Neural progenitor cell (in vitro differentiated cells): ENCODE measurements around the gene BCL7A. TPM values are rescaled to one million over a fixed set of nuclear protein-coding genes. Genes with fewer than 3 reads are reported as not detected.

Experiments used
- DNase-seq: peaks from one replicate; pipeline ENCODE4 v3.0.0-alpha.2; 2016; ENCODE audit warnings: low spot score
- H2AFZ ChIP-seq: fragments of 200-600 bp; sonication (generic); replicated peaks from 2 replicates; pipeline ENCODE4 v1.6.1; 2016; ENCODE audit warnings: antibody characterized with exemption
- H3F3A ChIP-seq: fragments of 200-600 bp; sonication (generic); 2 replicates; pipeline ENCODE4 v1.6.1; 2016; ENCODE audit warnings: antibody characterized with exemption, low read depth
- H3K27ac ChIP-seq: fragments of 200-600 bp; sonication (generic); 2 replicates; pipeline ENCODE4 v1.5.1; 2016; ENCODE audit warnings: mild to moderate bottlenecking
- H3K27me3 ChIP-seq: fragments of 200-600 bp; sonication (generic); 2 replicates; pipeline ENCODE4 v1.6.1; 2016; ENCODE audit warnings: mild to moderate bottlenecking, moderate library complexity
- H3K36me3 ChIP-seq: fragments of 200-600 bp; sonication (generic); 2 replicates; pipeline ENCODE4 v1.5.1; 2016
- H3K4me1 ChIP-seq: fragments of 200-600 bp; sonication (generic); 2 replicates; pipeline ENCODE4 v1.6.1; 2016; ENCODE audit warnings: mixed run types
- H3K4me2 ChIP-seq: fragments of 200-600 bp; sonication (generic); 2 replicates; pipeline ENCODE4 v1.6.1; 2016
- H3K4me3 ChIP-seq: fragments of 200-600 bp; sonication (generic); 2 replicates; pipeline ENCODE4 v1.5.1; 2016
- H3K79me2 ChIP-seq: fragments of 200-600 bp; sonication (generic); 2 replicates; pipeline ENCODE4 v1.6.1; 2016; ENCODE audit warnings: low read depth
- H3K9ac ChIP-seq: fragments of 200-600 bp; sonication (generic); 2 replicates; pipeline ENCODE4 v1.6.1; 2016
- H3K9me3 ChIP-seq: fragments of 200-600 bp; sonication (generic); 2 replicates; pipeline ENCODE4 v1.5.1; 2016; ENCODE audit warnings: low read depth
- H4K20me1 ChIP-seq: fragments of 200-600 bp; sonication (generic); 2 replicates; pipeline ENCODE4 v1.6.1; 2016; ENCODE audit warnings: low read depth
- H3K27ac Mint-ChIP-seq: 3 replicates; pipeline ENCODE4 v1.8.0; 2021; ENCODE audit warnings: mixed read lengths
- H3K27me3 Mint-ChIP-seq: 2 replicates; pipeline ENCODE4 v1.8.0; 2022; ENCODE audit warnings: low read depth, mild to moderate bottlenecking, inconsistent platforms, moderate library complexity, mixed read lengths; ENCODE audit not compliant: insufficient read depth
- H3K36me3 Mint-ChIP-seq: 3 replicates; pipeline ENCODE4 v1.8.0; 2021; ENCODE audit warnings: mixed read lengths
- H3K4me1 Mint-ChIP-seq: 3 replicates; pipeline ENCODE4 v1.8.0; 2021; ENCODE audit warnings: mixed read lengths
- H3K4me3 Mint-ChIP-seq: 3 replicates; pipeline ENCODE4 v1.8.0; 2021; ENCODE audit warnings: mild to moderate bottlenecking, moderate library complexity, mixed read lengths
- H3K9me3 Mint-ChIP-seq: 3 replicates; pipeline ENCODE4 v1.8.0; 2020; ENCODE audit warnings: mixed read lengths
- EZH2 ChIP-seq: fragments of 200-600 bp; sonication (generic); IDR thresholded peaks from 2 replicates; pipeline ENCODE4 v1.6.1; 2017; ENCODE audit warnings: antibody characterized with exemption, mild to moderate bottlenecking, moderate library complexity
- EZH2phosphoT487 ChIP-seq: fragments of 200-600 bp; sonication (generic); IDR thresholded peaks from 2 replicates; pipeline ENCODE4 v1.6.1; 2017; ENCODE audit warnings: antibody characterized with exemption
- total RNA-seq: library from RNA; depleted of rRNA; stranded (reverse); fragments of >200 nt; gene quantifications from 2 replicates; pipeline ENCODE4 v1.2.3, GENCODE V29; 2015; ENCODE audit warnings: low replicate concordance
- TF ChIP-seq, protein P1 (sequence below): fragments of 200-600 bp; sonication (generic); IDR thresholded peaks from 2 replicates; pipeline ENCODE4 v1.5.1; 2017; ENCODE audit warnings: antibody characterized with exemption, mild to moderate bottlenecking

BCL7A gene
- total RNA-seq, 1 donor from 2014 or later: 22.1 TPM

DNA sequence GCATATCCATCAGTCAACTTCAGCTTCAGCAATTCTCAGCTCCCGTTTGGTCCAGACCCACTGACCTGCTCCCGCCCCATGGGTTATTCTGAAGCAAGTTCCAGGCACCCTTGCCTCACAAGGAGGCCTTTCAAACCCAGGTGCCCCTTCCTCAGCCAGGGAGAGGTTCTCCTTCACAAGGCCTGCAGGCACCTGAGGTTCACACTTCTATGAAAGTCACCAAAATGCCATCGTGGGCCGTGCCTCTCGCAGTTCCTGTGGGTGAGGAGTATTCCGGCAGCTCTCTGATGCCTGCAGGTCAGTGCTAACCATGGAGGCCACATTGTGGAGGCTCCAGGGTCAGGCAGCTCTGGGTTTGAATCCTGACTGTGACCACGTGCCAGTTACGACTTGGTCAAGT is 40.2 kb upstream of the BCL7A start:
- no peak overlapping the region for H3K4me3 Mint-ChIP-seq
- no peaks in the 10 kb centered on the region for H3K36me3 Mint-ChIP-seq
- H3K4me2 ChIP-seq: no peak overlapping the region
- H3K27me3 Mint-ChIP-seq: peaks cover 4% of the 10 kb centered on the region
- H2AFZ ChIP-seq: no peak overlapping the region
- no peak overlapping the region for H3K4me3 ChIP-seq
- no peak overlapping the region for H3K27ac Mint-ChIP-seq
- H3K79me2 ChIP-seq: no peaks in the 10 kb centered on the region
- peaks cover 6% of the 10 kb centered on the region for H3K4me1 ChIP-seq
- no peak overlapping the region for H3K9ac ChIP-seq
- H3K4me1 Mint-ChIP-seq: peaks cover 13% of the 10 kb centered on the region
- TF ChIP-seq, protein P1, sequence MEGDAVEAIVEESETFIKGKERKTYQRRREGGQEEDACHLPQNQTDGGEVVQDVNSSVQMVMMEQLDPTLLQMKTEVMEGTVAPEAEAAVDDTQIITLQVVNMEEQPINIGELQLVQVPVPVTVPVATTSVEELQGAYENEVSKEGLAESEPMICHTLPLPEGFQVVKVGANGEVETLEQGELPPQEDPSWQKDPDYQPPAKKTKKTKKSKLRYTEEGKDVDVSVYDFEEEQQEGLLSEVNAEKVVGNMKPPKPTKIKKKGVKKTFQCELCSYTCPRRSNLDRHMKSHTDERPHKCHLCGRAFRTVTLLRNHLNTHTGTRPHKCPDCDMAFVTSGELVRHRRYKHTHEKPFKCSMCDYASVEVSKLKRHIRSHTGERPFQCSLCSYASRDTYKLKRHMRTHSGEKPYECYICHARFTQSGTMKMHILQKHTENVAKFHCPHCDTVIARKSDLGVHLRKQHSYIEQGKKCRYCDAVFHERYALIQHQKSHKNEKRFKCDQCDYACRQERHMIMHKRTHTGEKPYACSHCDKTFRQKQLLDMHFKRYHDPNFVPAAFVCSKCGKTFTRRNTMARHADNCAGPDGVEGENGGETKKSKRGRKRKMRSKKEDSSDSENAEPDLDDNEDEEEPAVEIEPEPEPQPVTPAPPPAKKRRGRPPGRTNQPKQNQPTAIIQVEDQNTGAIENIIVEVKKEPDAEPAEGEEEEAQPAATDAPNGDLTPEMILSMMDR: no peak
- no peak for TF ChIP-seq EZH2phosphoT487
- TF ChIP-seq EZH2: no peak
- H3K9me3 Mint-ChIP-seq: no peaks in the 10 kb centered on the region
- no peak overlapping the region for H3K27ac ChIP-seq
- no peaks in the 10 kb centered on the region for H3K9me3 ChIP-seq
- H3F3A ChIP-seq: no peaks in the 10 kb centered on the region
- no peaks in the 10 kb centered on the region for H4K20me1 ChIP-seq
- no peaks in the 10 kb centered on the region for H3K36me3 ChIP-seq
- DNase-seq: no peak
- H3K27me3 ChIP-seq: no peaks in the 10 kb centered on the region

DNA sequence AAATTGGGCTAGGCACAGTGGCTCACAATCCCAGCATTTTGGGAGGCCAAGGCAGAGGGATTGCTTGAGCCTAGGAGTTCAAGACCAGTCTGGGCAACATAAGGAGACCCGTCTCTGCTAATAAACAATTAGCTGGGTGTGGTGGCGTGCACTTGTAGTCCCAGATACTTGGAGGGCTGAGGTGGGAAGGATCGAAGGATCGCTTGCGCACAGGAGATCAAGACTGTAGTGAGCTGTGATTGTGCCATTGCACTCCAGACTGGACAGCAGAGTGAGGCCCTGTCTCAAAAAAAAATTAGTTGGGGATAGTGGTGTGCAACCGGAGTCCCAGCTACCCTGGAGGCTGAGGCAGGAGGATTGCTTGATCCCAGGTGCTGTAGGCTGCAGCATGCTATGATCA is 38.7 kb upstream of the BCL7A start:
- H3K9me3 ChIP-seq: no peaks in the 10 kb centered on the region
- no peak overlapping the region for H3K4me3 ChIP-seq
- peaks cover 4% of the 10 kb centered on the region for H3K27me3 Mint-ChIP-seq
- no peaks in the 10 kb centered on the region for H3K9me3 Mint-ChIP-seq
- no peak for DNase-seq
- no peak overlapping the region for H3K9ac ChIP-seq
- no peak overlapping the region for H3K4me3 Mint-ChIP-seq
- H3K4me1 ChIP-seq: peaks cover 6% of the 10 kb centered on the region
- no peak overlapping the region for H3K27ac ChIP-seq
- TF ChIP-seq, protein P1: no peak
- no peak for TF ChIP-seq EZH2
- TF ChIP-seq EZH2phosphoT487: no peak
- H3F3A ChIP-seq: no peaks in the 10 kb centered on the region
- peaks cover 13% of the 10 kb centered on the region for H3K4me1 Mint-ChIP-seq
- no peaks in the 10 kb centered on the region for H3K36me3 Mint-ChIP-seq
- H4K20me1 ChIP-seq: no peaks in the 10 kb centered on the region
- H3K36me3 ChIP-seq: no peaks in the 10 kb centered on the region
- H2AFZ ChIP-seq: no peak overlapping the region
- H3K79me2 ChIP-seq: no peaks in the 10 kb centered on the region
- H3K4me2 ChIP-seq: no peak overlapping the region
- no peak overlapping the region for H3K27ac Mint-ChIP-seq
- H3K27me3 ChIP-seq: no peaks in the 10 kb centered on the region

DNA sequence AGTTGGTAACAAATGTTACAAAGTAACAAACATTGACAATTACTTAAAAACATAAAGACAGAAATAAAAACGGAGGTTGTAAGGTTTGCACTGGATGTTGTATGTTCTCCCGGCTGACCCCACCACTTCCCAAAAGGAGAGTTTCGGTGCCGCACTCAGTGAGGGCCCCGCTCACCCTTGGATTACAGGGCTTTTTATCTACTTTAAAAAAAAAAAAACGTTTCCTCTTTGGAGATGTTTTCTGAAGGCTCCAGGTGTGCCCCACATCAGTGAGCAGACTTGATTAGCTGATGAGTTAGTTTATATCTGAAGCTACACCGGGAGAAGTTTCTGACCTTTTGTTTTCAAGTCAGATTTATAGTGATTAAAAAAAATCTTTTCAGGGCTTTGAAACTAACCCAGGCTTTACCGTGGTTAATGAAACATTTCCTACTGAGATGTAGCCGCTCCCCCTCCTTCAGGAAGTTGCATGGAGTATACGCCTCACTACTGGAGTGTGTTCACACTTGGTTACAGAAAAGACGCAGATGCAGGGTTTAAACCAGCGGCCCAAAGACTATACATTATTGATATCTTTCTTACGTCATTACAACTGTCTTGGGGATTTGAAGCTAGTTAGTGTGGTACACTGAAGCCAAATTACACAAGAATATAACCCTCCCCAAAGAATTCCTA is 38.0 kb upstream of the BCL7A start:
- Histone ChIP-seq H3K9ac (no peak overlapping the region), H3K27ac (no peak overlapping the region), H4K20me1 (no peaks in the 10 kb centered on the region), H3K79me2 (no peaks in the 10 kb centered on the region), H3K4me2 (no peak overlapping the region), H3F3A (no peaks in the 10 kb centered on the region), H3K4me3 (no peak overlapping the region), H3K9me3 (no peaks in the 10 kb centered on the region), H3K4me1 (peaks cover 6% of the 10 kb centered on the region), H2AFZ (peak overlapping the region; percentile 24), H3K36me3 (no peaks in the 10 kb centered on the region), H3K27me3 (no peaks in the 10 kb centered on the region)
- peaks cover 13% of the 10 kb centered on the region for H3K4me1 Mint-ChIP-seq
- peaks cover 4% of the 10 kb centered on the region for H3K27me3 Mint-ChIP-seq
- H3K9me3 Mint-ChIP-seq: no peaks in the 10 kb centered on the region
- no peak overlapping the region for H3K4me3 Mint-ChIP-seq
- DNase-seq: no peak
- peak overlapping the region; percentile 53 for H3K27ac Mint-ChIP-seq
- TF ChIP-seq EZH2phosphoT487 (no peak), EZH2 (no peak)
- TF ChIP-seq, protein P1: no peak
- H3K36me3 Mint-ChIP-seq: no peaks in the 10 kb centered on the region
